Immature natural killer cell (primary cell): ENCODE results near the gene MAGEH1. TPM values are rescaled to one million over a fixed set of nuclear protein-coding genes. Genes with fewer than 3 reads are reported as not detected.
A peak's percentile ranks its signal among the peaks of the same experiment; 100 is the strongest.
"Not testable (repeated sequence)": the region's sequence is repeated elsewhere in the genome, so short reads cannot be mapped to it uniquely, and the experiment has no call there.

Source experiments
- DNase-seq, 3 donors: peaks; one replicate each; pipeline ENCODE4 v3.0.0; 2022; ENCODE audit warnings: mixed read lengths in 1 of 3
- H3K27ac Mint-ChIP-seq, 6 donors: one replicate each; pipeline ENCODE4 v1.8.0; 2020; ENCODE audit warnings: mixed read lengths in 6 of 6, mild to moderate bottlenecking in 5 of 6, inconsistent platforms in 4 of 6, moderate library complexity in 3 of 6
- H3K27me3 Mint-ChIP-seq, 3 donors: one replicate each; pipeline ENCODE4 v1.8.0; 2020 to 2021; ENCODE audit warnings: low read depth in 3 of 3, mild to moderate bottlenecking in 3 of 3, mixed read lengths in 3 of 3, moderate library complexity in 3 of 3, inconsistent platforms in 1 of 3
- H3K36me3 Mint-ChIP-seq, 3 donors: one replicate each; pipeline ENCODE4 v1.8.0; 2020; ENCODE audit warnings: mixed read lengths in 3 of 3, inconsistent platforms in 2 of 3, mild to moderate bottlenecking in 2 of 3
- H3K4me1 Mint-ChIP-seq, 2 donors: one replicate each; pipeline ENCODE4 v1.8.0; 2020; ENCODE audit warnings: inconsistent platforms in 2 of 2, mild to moderate bottlenecking in 2 of 2, mixed read lengths in 2 of 2, moderate library complexity in 1 of 2
- H3K4me3 Mint-ChIP-seq, 5 donors: one replicate each; pipeline ENCODE4 v1.8.0; 2020; ENCODE audit warnings: mild to moderate bottlenecking in 5 of 5, mixed read lengths in 5 of 5, inconsistent platforms in 3 of 5, moderate library complexity in 3 of 5
- H3K9me3 Mint-ChIP-seq, 6 donors: one replicate each; pipeline ENCODE4 v1.8.0; 2020; ENCODE audit warnings: mild to moderate bottlenecking in 6 of 6, mixed read lengths in 6 of 6, inconsistent platforms in 4 of 6, moderate library complexity in 3 of 6
- polyA plus RNA-seq, 3 donors: library from polyadenylated mRNA; unstranded; fragments of 300-500 nt; fragmentation: Illumina TruSeq; gene quantifications; one replicate each; pipeline ENCODE4 v1.2.3, GENCODE V29; 2021

Gene MAGEH1
- 10 to 100 TPM; 26.7 to 29.7 (median 27.0) TPM for polyA plus RNA-seq

- Mint-ChIP-seq H3K36me3 (no peaks in the 10 kb centered on the region), H3K27ac (peak within 1 kb of the TSS; percentile 41 to 93 (median 92)), H3K4me1 (peaks cover 17 to 29% of the 10 kb centered on the region in 2 donors), H3K27me3 (peaks cover 1 to 9% (median 6%) of the 10 kb centered on the region in 3 donors), H3K9me3 (no peaks in the 10 kb centered on the region), H3K4me3 (peak within 1 kb of the TSS; percentile 90 to 96 (median 90))
- peak; percentile 69 to 74 (median 69) for DNase-seq
Measured at GRCh38 chrX:55451990-55452832, at the start of gene MAGEH1. Gene MAGEH1, plus strand, starts transcription at chrX:55452127. Its CDS starts 248 bp downstream, at chrX:55452375.

GRCh38 chrX:55427079-55427478, 24.8 kb upstream of the MAGEH1 start:
- not testable (repeated sequence) for DNase-seq, H3K4me1 Mint-ChIP-seq, H3K4me3 Mint-ChIP-seq, H3K27me3 Mint-ChIP-seq, H3K27ac Mint-ChIP-seq, H3K36me3 Mint-ChIP-seq, H3K9me3 Mint-ChIP-seq

GRCh38 chrX:55443468-55443867, 8.5 kb upstream of the MAGEH1 start:
- DNase-seq, H3K36me3 Mint-ChIP-seq, H3K4me3 Mint-ChIP-seq, H3K4me1 Mint-ChIP-seq, H3K27ac Mint-ChIP-seq, H3K9me3 Mint-ChIP-seq: not testable (repeated sequence)
- H3K27me3 Mint-ChIP-seq = peaks cover 6 to 30% (median 7%) of the 10 kb centered on the region in 3 donors

- Mint-ChIP-seq H3K4me3 (peak overlapping the region in 1 of 5 donors; percentile 14), H3K4me1 (peaks cover 17 to 29% of the 10 kb centered on the region in 2 donors), H3K9me3 (no peaks in the 10 kb centered on the region), H3K27ac (no peak overlapping the region), H3K27me3 (peaks cover 4 to 18% (median 7%) of the 10 kb centered on the region in 3 donors), H3K36me3 (no peaks in the 10 kb centered on the region)
- DNase-seq = no peak
Measured at GRCh38 chrX:55450259-55450658, 1.7 kb upstream of the MAGEH1 start.

- DNase-seq = no peak
- H3K4me1 Mint-ChIP-seq = peaks cover 17 to 29% of the 10 kb centered on the region in 2 donors
- no peaks in the 10 kb centered on the region for H3K36me3 Mint-ChIP-seq
- peak overlapping the region; percentile 9 to 93 (median 90) for H3K27ac Mint-ChIP-seq
- peak overlapping the region; percentile 90 to 96 (median 90) for H3K4me3 Mint-ChIP-seq
- H3K27me3 Mint-ChIP-seq = peaks cover 1 to 14% (median 6%) of the 10 kb centered on the region in 3 donors
- no peaks in the 10 kb centered on the region for H3K9me3 Mint-ChIP-seq
Measured at GRCh38 chrX:55451141-55451540, 786 bp upstream of the MAGEH1 start.

GRCh38 chrX:55451626-55451989, 319 bp upstream of the MAGEH1 start:
- no peak for DNase-seq
- H3K4me3 Mint-ChIP-seq = peak overlapping the region; percentile 90 to 96 (median 90)
- H3K9me3 Mint-ChIP-seq = no peaks in the 10 kb centered on the region
- H3K27ac Mint-ChIP-seq = peak overlapping the region; percentile 41 to 93 (median 92)
- H3K36me3 Mint-ChIP-seq = no peaks in the 10 kb centered on the region
- H3K4me1 Mint-ChIP-seq = peaks cover 17 to 29% of the 10 kb centered on the region in 2 donors
- peaks cover 1 to 11% (median 6%) of the 10 kb centered on the region in 3 donors for H3K27me3 Mint-ChIP-seq

- peak overlapping the region; percentile 90 to 96 (median 90) for H3K4me3 Mint-ChIP-seq
- no peaks in the 10 kb centered on the region for H3K9me3 Mint-ChIP-seq
- H3K27ac Mint-ChIP-seq = peak overlapping the region; percentile 41 to 93 (median 92)
- H3K4me1 Mint-ChIP-seq = peaks cover 17 to 29% of the 10 kb centered on the region in 2 donors
- H3K36me3 Mint-ChIP-seq = no peaks in the 10 kb centered on the region
- no peak for DNase-seq
- peaks cover 1 to 9% (median 6%) of the 10 kb centered on the region in 3 donors for H3K27me3 Mint-ChIP-seq
Measured at GRCh38 chrX:55452833-55453124, 852 bp downstream of the MAGEH1 start.

- not testable (repeated sequence) for H3K36me3 Mint-ChIP-seq, H3K27me3 Mint-ChIP-seq, DNase-seq, H3K27ac Mint-ChIP-seq, H3K4me3 Mint-ChIP-seq, H3K9me3 Mint-ChIP-seq
- peaks cover 17 to 28% of the 10 kb centered on the region in 2 donors for H3K4me1 Mint-ChIP-seq
Measured at GRCh38 chrX:55455708-55456107, 3.8 kb downstream of the MAGEH1 start.

GRCh38 chrX:55459426-55459825, 7.5 kb downstream of the MAGEH1 start:
- H3K4me3 Mint-ChIP-seq, H3K4me1 Mint-ChIP-seq, H3K9me3 Mint-ChIP-seq, H3K27ac Mint-ChIP-seq, H3K36me3 Mint-ChIP-seq, DNase-seq, H3K27me3 Mint-ChIP-seq: not testable (repeated sequence)

GRCh38 chrX:55459926-55460325, 8.0 kb downstream of the MAGEH1 start:
- H3K4me1 Mint-ChIP-seq, H3K9me3 Mint-ChIP-seq, DNase-seq, H3K4me3 Mint-ChIP-seq, H3K27ac Mint-ChIP-seq, H3K27me3 Mint-ChIP-seq, H3K36me3 Mint-ChIP-seq: not testable (repeated sequence)

GRCh38 chrX:55464050-55464449, 12.1 kb downstream of the MAGEH1 start:
- H3K4me1 Mint-ChIP-seq, H3K9me3 Mint-ChIP-seq, H3K4me3 Mint-ChIP-seq, DNase-seq, H3K27me3 Mint-ChIP-seq, H3K27ac Mint-ChIP-seq, H3K36me3 Mint-ChIP-seq: not testable (repeated sequence)

- not testable (repeated sequence) for H3K4me1 Mint-ChIP-seq, H3K9me3 Mint-ChIP-seq, H3K27me3 Mint-ChIP-seq, H3K4me3 Mint-ChIP-seq, H3K27ac Mint-ChIP-seq, H3K36me3 Mint-ChIP-seq, DNase-seq
Measured at GRCh38 chrX:55465108-55465507, 13.2 kb downstream of the MAGEH1 start.

GRCh38 chrX:55465791-55466190, 13.9 kb downstream of the MAGEH1 start:
- H3K27me3 Mint-ChIP-seq, DNase-seq, H3K9me3 Mint-ChIP-seq, H3K4me3 Mint-ChIP-seq, H3K4me1 Mint-ChIP-seq, H3K27ac Mint-ChIP-seq, H3K36me3 Mint-ChIP-seq: not testable (repeated sequence)

GRCh38 chrX:55479956-55480355, 28.0 kb downstream of the MAGEH1 start:
- not testable (repeated sequence) for H3K27ac Mint-ChIP-seq, DNase-seq, H3K4me1 Mint-ChIP-seq, H3K36me3 Mint-ChIP-seq, H3K4me3 Mint-ChIP-seq, H3K27me3 Mint-ChIP-seq, H3K9me3 Mint-ChIP-seq
